Measurements from ENCODE around the gene OXLD1. TPM values are rescaled to one million over a fixed set of nuclear protein-coding genes. Genes with fewer than 3 reads are reported as not detected.

Gene OXLD1
- total RNA-seq, 1 donor from 2014 or later, result 18.4 TPM

DNA sequence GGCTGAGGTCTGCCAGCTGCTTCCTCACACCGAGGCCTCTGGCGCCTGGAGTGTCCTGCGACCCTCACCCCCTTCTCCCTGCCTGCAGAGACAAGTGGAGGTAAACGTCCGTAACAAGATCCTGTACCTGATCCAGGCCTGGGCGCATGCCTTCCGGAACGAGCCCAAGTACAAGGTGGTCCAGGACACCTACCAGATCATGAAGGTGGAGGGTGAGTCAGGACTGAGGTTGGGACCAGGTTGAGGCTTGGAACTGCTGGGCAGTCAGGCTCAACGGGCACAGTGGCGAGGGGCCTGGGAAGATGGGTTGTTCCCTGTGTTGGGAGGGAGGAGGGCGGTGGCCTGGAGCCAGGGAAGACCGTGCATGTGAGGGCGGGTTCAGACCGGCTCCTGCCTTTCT, 22.2 kb upstream of the OXLD1 start:
- Histone ChIP-seq H3K9me3 (replicated peaks) (no peaks in the 10 kb centered on the region), H3K4me1 (peaks cover 24% of the 10 kb centered on the region)
- no peak for DNase-seq

DNA sequence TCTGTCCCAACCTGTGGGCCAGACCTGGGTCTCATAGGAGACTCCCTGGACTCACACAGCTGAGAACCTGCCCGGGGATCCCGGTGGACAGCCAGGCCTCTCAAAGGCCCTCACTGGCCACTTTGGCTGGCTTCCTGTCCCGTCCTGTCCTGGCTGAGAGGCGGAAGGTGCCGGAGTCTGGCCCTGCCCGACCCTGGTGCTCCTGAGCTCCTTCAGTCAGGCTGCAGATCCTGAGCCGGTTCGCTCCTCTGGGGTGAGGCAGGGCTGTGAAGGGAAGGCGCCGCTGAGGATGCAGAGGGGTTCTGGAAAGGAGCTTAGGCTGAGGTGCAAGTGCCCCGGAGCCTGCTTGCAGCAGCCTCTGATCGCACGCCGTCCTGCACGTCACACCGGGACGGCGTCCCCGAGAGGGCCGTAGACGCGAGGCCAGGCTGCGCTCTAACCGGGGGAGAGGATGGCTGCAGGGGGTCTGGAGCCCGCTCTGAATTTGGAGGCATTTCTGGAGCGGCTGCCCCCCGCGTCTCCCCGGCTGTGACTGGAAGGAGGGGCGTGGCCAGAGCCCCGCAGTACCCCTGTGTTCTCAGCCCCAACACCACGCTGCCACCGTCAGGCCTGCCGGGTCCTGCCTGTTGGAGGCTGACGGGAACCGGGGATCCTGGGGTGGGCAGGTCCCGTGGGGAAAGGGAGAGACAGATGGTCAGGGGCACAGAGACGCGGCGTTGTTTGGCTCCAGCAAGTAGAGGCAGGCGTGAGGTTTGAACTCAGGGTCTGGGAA, 21.6 kb upstream of the OXLD1 start:
- TF ChIP-seq, protein P1, sequence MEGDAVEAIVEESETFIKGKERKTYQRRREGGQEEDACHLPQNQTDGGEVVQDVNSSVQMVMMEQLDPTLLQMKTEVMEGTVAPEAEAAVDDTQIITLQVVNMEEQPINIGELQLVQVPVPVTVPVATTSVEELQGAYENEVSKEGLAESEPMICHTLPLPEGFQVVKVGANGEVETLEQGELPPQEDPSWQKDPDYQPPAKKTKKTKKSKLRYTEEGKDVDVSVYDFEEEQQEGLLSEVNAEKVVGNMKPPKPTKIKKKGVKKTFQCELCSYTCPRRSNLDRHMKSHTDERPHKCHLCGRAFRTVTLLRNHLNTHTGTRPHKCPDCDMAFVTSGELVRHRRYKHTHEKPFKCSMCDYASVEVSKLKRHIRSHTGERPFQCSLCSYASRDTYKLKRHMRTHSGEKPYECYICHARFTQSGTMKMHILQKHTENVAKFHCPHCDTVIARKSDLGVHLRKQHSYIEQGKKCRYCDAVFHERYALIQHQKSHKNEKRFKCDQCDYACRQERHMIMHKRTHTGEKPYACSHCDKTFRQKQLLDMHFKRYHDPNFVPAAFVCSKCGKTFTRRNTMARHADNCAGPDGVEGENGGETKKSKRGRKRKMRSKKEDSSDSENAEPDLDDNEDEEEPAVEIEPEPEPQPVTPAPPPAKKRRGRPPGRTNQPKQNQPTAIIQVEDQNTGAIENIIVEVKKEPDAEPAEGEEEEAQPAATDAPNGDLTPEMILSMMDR (IDR thresholded peaks at IDR 0.05; ENCODE audit: borderline replicate concordance), result no peak
- Histone ChIP-seq H3K4me1 (peaks cover 30% of the 10 kb centered on the region), H3K27me3 (ENCODE audit: low read depth) (no peaks in the 10 kb centered on the region), H3K36me3 (peaks cover 74% of the 10 kb centered on the region), H3K4me3 (no peak overlapping the region), H3K9me3 (replicated peaks) (no peaks in the 10 kb centered on the region), H3K27ac (replicated peaks) (no peak overlapping the region)
- DNase-seq, result no peak
- intact Hi-C loops (cut with micrococcal nuclease), result no loop called here

More for the DNA sequence above, 22.2 kb upstream of the OXLD1 start:
- Histone ChIP-seq H3K36me3 (peaks cover 81% of the 10 kb centered on the region), H3K27me3 (ENCODE audit: low read depth) (no peaks in the 10 kb centered on the region), H3K4me3 (no peak overlapping the region), H3K27ac (replicated peaks) (no peak overlapping the region)
- intact Hi-C loops (cut with micrococcal nuclease), result no loop called here
- TF ChIP-seq, protein P1 (IDR thresholded peaks at IDR 0.05; ENCODE audit: borderline replicate concordance), result no peak

DNA sequence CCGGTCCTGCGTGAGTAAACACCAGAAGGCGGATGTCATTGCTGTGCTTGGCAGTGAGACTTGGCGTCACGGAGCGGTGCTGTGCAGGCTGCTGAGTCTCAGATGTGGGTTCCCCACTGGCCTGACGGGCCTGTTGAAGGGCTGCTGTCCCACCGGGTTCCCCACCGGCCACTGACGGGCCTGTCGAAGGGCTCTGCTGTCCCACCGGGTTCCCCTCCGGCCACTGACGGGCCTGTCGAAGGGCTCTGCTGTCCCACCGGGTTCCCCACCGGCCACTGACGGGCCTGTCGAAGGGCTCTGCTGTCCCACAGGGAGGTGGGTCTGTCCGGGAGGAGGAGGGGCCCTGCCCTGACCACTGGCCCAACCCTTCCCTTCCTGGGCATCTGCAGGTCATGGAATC, 20.2 kb upstream of the OXLD1 start:
- intact Hi-C loops (cut with micrococcal nuclease), result no loop called here
- TF ChIP-seq, protein P1 (IDR thresholded peaks at IDR 0.05; ENCODE audit: borderline replicate concordance), result no peak
- no peak overlapping the region for H3K27ac ChIP-seq (replicated peaks)
- H3K4me1 ChIP-seq, result peaks cover 44% of the 10 kb centered on the region
- H3K27me3 ChIP-seq (ENCODE audit: low read depth), result no peaks in the 10 kb centered on the region
- peaks cover 61% of the 10 kb centered on the region for H3K36me3 ChIP-seq
- H3K9me3 ChIP-seq (replicated peaks), result no peaks in the 10 kb centered on the region
- DNase-seq, result no peak
- H3K4me3 ChIP-seq, result no peak overlapping the region

- no peaks in the 10 kb centered on the region for H3K9me3 ChIP-seq (replicated peaks)
- peaks cover 52% of the 10 kb centered on the region for H3K4me1 ChIP-seq
- TF ChIP-seq, protein P1 (IDR thresholded peaks at IDR 0.05; ENCODE audit: borderline replicate concordance), result no peak
- no peaks in the 10 kb centered on the region for H3K27me3 ChIP-seq (ENCODE audit: low read depth)
- intact Hi-C loops (cut with micrococcal nuclease), result no loop called here
- peak overlapping the region; percentile 96 for H3K4me3 ChIP-seq
- DNase-seq, result no peak
- H3K27ac ChIP-seq (replicated peaks), result no peak overlapping the region
- H3K36me3 ChIP-seq, result peaks cover 46% of the 10 kb centered on the region
Observed at GRCh38 chr17:81685108-81685507, 18.7 kb upstream of the OXLD1 start.

DNA sequence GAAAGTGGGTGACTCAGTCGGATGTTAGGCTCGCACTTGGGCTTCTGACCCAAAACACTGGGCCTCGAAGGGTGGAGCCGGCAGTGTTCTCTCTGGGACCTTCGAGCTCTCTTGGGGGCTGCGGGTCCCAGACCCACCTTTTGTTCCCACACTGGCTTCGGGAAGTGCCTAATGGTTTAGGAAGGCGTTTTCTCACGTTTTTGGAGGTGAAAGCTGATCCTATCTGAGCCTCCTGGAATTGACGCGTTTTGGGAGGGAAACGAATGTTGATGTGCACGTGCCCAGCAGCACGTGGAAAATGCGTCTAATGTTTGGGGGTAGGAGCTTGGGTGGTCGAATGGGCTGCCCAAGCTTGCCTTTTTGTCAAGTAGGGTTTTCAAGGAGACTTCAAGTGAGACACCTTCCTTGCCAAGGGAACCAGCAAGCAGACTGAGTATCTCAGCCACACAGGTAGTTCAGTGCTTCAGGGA, 18.1 kb upstream of the OXLD1 start:
- DNase-seq, result no peak
- peaks cover 56% of the 10 kb centered on the region for H3K4me1 ChIP-seq
- intact Hi-C loops (cut with micrococcal nuclease), result no loop called here
- H3K27ac ChIP-seq (replicated peaks), result peak overlapping the region; percentile 92
- TF ChIP-seq, protein P1 (IDR thresholded peaks at IDR 0.05; ENCODE audit: borderline replicate concordance), result no peak
- peaks cover 40% of the 10 kb centered on the region for H3K36me3 ChIP-seq
- no peaks in the 10 kb centered on the region for H3K27me3 ChIP-seq (ENCODE audit: low read depth)
- peak overlapping the region; percentile 96 for H3K4me3 ChIP-seq
- H3K9me3 ChIP-seq (replicated peaks), result no peaks in the 10 kb centered on the region

All from left ventricle myocardium inferior (tissue), 1 donor.